Breast epithelium (tissue), 4 donors: Measurements from ENCODE around the gene SREK1. TPM values are rescaled to one million over a fixed set of nuclear protein-coding genes. Genes with fewer than 3 reads are reported as not detected.

Experiments
- DNase-seq, 2 donors: peaks; one replicate each; pipeline ENCODE4 v3.0.0-alpha.2; 2019; ENCODE audit warnings: low spot score in 2 of 2
- H3K27ac ChIP-seq, 2 donors: fragments of 200-600 bp; sonication (generic) in 1 of 2; one replicate each; pipeline ENCODE4 v1.5.1; 2016 to 2019; ENCODE audit warnings: mild to moderate bottlenecking in 1 of 2
- H3K27me3 ChIP-seq, 2 donors: fragments of 200-600 bp; sonication (generic) in 1 of 2; one replicate each; pipeline versions ENCODE4 v1.5.1 to v1.6.0; 2017 to 2019; ENCODE audit warnings: control low read depth in 1 of 2, mild to moderate bottlenecking in 1 of 2
- H3K36me3 ChIP-seq: fragments of 200-600 bp; one replicate; pipeline ENCODE4 v1.5.1; 2019
- H3K4me1 ChIP-seq, 2 donors: fragments of 200-600 bp; sonication (generic); one replicate each; pipeline ENCODE4 v1.5.1; 2016 to 2019; ENCODE audit warnings: control low read depth in 1 of 2
- H3K4me3 ChIP-seq, 3 donors: fragments of 200-600 bp; sonication (generic); 1 replicate in 2 of 3; 2 replicates in 1 of 3; pipeline ENCODE4 v1.5.1; 2016 to 2019; ENCODE audit warnings: mild to moderate bottlenecking in 3 of 3, moderate library complexity in 2 of 3
- H3K9me3 ChIP-seq, 2 donors: fragments of 200-600 bp; sonication (generic) in 1 of 2; one replicate each; pipeline ENCODE4 v1.5.1; 2016 to 2019; ENCODE audit warnings: control low read depth in 1 of 2
- CTCF ChIP-seq, 3 donors: fragments of 450-650 bp; IDR thresholded peaks; one replicate each; pipeline ENCODE4 v1.5.1; 2016 to 2017; ENCODE audit warnings: antibody characterized with exemption in 3 of 3, mild to moderate bottlenecking in 3 of 3, moderate library complexity in 3 of 3
- POLR2A ChIP-seq: fragments of 450-650 bp; IDR thresholded peaks from one replicate; pipeline ENCODE4 v1.6.1; 2016; ENCODE audit warnings: antibody characterized with exemption, mild to moderate bottlenecking, moderate library complexity
- POLR2AphosphoS5 ChIP-seq, 3 donors: sonication (generic); formaldehyde crosslinking; IDR thresholded peaks; one replicate each; pipeline ENCODE4 v1.6.1; 2017; ENCODE audit warnings: antibody characterized with exemption in 3 of 3
- intact Hi-C: fragments of 100-400 bp; cut with DNase I; formaldehyde crosslinking; loops from one replicate; pipeline ENCODE4 v1.15.1; 2023; ENCODE audit warnings: low total_unique reads
- total RNA-seq, 3 donors: library from RNA; depleted of rRNA; stranded (reverse); fragments of >200 nt; gene quantifications; one replicate each; pipeline ENCODE4 v1.1.0, GENCODE V29; 2016

The SREK1 gene
- total RNA-seq, 3 donors from 2014 or later = 91.2 to 170 (median 123) TPM

- H3K4me3 ChIP-seq = no peak overlapping the region
- H3K27me3 ChIP-seq = no peaks in the 10 kb centered on the region
- no peaks in the 10 kb centered on the region for H3K36me3 ChIP-seq
- H3K27ac ChIP-seq = no peak overlapping the region
- intact Hi-C loops = no loop called here
- no peak for DNase-seq
- TF ChIP-seq CTCF (IDR thresholded peaks at IDR 0.05) = no peak
- no peak for TF ChIP-seq POLR2AphosphoS5 (IDR thresholded peaks at IDR 0.05)
- TF ChIP-seq POLR2A = no peak
- H3K9me3 ChIP-seq = no peaks in the 10 kb centered on the region
- no peaks in the 10 kb centered on the region for H3K4me1 ChIP-seq
Observed at GRCh38 chr5:66138637-66139317, 5.3 kb upstream of the SREK1 start.

GRCh38 chr5:66139318-66139712 lies 4.8 kb upstream of the SREK1 start:
- no peak for TF ChIP-seq POLR2AphosphoS5 (IDR thresholded peaks at IDR 0.05)
- no peak for TF ChIP-seq POLR2A
- no peak for TF ChIP-seq CTCF (IDR thresholded peaks at IDR 0.05)
- H3K4me1 ChIP-seq = no peaks in the 10 kb centered on the region
- intact Hi-C loops = no loop called here
- H3K36me3 ChIP-seq = no peaks in the 10 kb centered on the region
- H3K9me3 ChIP-seq = no peaks in the 10 kb centered on the region
- no peak overlapping the region for H3K4me3 ChIP-seq
- H3K27me3 ChIP-seq = no peaks in the 10 kb centered on the region
- DNase-seq = no peak
- no peak overlapping the region for H3K27ac ChIP-seq

- Histone ChIP-seq H3K27me3 (no peaks in the 10 kb centered on the region), H3K4me3 (no peak overlapping the region), H3K4me1 (peaks cover 0 to 9% of the 10 kb centered on the region in 2 donors), H3K9me3 (no peaks in the 10 kb centered on the region), H3K27ac (no peak overlapping the region), H3K36me3 (no peaks in the 10 kb centered on the region)
- intact Hi-C loops = no loop called here
- TF ChIP-seq POLR2AphosphoS5 (IDR thresholded peaks at IDR 0.05) = no peak
- no peak for TF ChIP-seq CTCF (IDR thresholded peaks at IDR 0.05)
- TF ChIP-seq POLR2A = no peak
- DNase-seq = no peak
Observed at GRCh38 chr5:66142417-66142816, 1.7 kb upstream of the SREK1 start.

GRCh38 chr5:66143473-66144073 lies 527 bp upstream of the SREK1 start:
- H3K9me3 ChIP-seq = no peaks in the 10 kb centered on the region
- no peak for DNase-seq
- H3K27ac ChIP-seq = peak overlapping the region; percentile 99
- intact Hi-C loops = no loop called here
- no peak for TF ChIP-seq CTCF (IDR thresholded peaks at IDR 0.05)
- peak overlapping the region; percentile 62 to 89 (median 78) for H3K4me3 ChIP-seq
- H3K27me3 ChIP-seq = no peaks in the 10 kb centered on the region
- no peaks in the 10 kb centered on the region for H3K36me3 ChIP-seq
- H3K4me1 ChIP-seq = peaks cover 0 to 9% of the 10 kb centered on the region in 2 donors

- H3K4me1 ChIP-seq = peaks cover 0 to 9% of the 10 kb centered on the region in 2 donors
- no peak for DNase-seq
Observed at GRCh38 chr5:66144834-66145390, 812 bp downstream of the SREK1 start.

More at GRCh38 chr5:66144834-66145390, 812 bp downstream of the SREK1 start:
- TF ChIP-seq POLR2A (no peak), CTCF (IDR thresholded peaks at IDR 0.05) (peak in 1 of 3 donors; percentile 3), POLR2AphosphoS5 (IDR thresholded peaks at IDR 0.05) (peak in 1 of 3 donors; percentile 13)
- Histone ChIP-seq H3K9me3 (no peaks in the 10 kb centered on the region), H3K36me3 (no peaks in the 10 kb centered on the region), H3K27ac (peak overlapping the region; percentile 99), H3K27me3 (no peaks in the 10 kb centered on the region), H3K4me3 (peak overlapping the region; percentile 62 to 89 (median 78))
- intact Hi-C loops = no loop called here
